Activated CD8-positive, alpha-beta memory T cell treated with anti-CD3 and anti-CD28 coated beads, Interleukin-2, amount 50 U/mL, for 24 hours (primary cell): ENCODE data around the gene KMT2B.
"Not testable (repeated sequence)": the region's sequence is repeated elsewhere in the genome, so short reads cannot be mapped to it uniquely, and the experiment has no call there.

ENCODE experiments used
- DNase-seq: peaks from one replicate; pipeline ENCODE4 v3.0.0-alpha.2; 2020; ENCODE audit errors: extremely low read depth

The KMT2B gene

GRCh38 chr19:35710784-35711723 is 6.7 kb upstream of the KMT2B start:
- no peak for DNase-seq

GRCh38 chr19:35712567-35713505 is 5.0 kb upstream of the KMT2B start:
- DNase-seq, result peak; percentile 63

DNA sequence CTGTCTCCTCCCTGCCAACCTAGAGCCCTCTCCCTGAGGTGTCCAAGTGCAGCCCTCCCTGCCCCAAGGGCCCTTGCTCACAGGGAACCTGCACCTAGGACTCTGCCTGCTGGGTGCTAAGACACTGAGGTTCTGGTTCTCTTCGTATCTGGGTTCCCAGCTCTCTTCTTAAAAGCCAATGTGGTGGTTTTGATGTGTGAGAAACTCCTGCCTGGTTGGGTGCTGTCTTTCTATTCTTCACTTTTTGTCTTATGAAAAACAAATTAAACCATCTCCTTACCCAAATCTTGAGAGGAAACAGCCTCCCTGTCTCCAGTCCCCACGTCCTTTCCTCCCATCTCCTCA is 4.3 kb upstream of the KMT2B start:
- no peak for DNase-seq

DNA sequence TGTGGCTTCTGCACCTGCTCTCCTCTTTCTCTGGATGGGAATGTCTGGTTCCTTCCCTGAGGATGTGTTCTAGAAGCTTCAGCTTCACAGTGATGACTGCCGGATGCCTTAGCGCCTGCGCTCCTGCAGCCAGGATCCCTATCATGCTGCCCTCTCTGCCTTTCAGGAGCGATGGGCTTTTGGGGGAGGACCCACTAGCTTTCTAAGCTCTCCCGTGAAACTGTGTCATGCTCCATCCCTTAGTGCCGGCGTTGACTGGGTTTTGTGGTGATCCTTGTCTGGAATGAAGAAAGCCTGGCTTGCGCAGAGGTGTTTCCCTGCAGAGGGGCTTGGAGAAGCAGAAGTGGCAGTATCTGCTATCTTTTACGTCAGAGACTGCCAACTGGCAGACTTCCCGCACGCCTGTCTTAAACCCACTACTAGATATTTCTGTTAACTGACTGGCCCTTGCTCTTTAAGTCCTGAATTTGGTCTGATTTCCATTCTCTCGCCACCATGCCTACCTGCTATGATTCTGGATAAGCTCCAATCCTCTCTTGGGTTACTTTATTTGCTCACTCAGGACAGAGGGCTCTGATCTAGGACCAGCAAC is 3.8 kb upstream of the KMT2B start:
- DNase-seq, result no peak

DNA sequence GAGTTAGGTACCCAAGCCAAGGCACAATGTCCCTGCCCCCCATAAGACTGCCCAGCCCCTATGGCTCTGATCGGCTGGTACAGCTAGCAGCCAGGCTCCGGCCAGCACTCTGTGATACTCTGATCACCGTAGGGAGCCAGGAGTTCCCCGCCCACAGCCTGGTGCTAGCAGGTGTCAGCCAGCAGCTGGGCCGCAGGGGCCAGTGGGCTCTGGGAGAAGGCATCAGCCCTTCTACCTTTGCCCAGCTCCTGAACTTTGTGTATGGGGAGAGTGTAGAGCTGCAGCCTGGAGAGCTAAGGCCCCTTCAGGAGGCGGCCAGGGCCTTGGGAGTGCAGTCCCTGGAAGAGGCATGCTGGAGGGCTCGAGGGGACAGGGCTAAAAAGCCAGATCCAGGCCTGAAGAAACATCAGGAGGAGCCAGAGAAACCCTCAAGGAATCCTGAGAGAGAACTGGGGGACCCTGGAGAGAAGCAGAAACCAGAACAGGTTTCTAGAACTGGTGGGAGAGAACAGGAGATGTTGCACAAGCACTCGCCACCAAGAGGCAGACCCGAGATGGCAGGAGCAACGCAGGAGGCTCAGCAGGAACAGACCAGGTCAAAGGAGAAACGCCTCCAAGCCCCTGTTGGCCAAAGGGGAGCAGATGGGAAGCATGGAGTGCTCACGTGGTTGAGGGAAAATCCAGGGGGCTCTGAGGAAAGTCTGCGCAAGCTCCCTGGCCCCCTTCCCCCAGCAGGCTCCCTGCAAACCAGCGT is 3.0 kb upstream of the KMT2B start:
- DNase-seq, result no peak

GRCh38 chr19:35715355-35715809 is 2.4 kb upstream of the KMT2B start:
- DNase-seq, result no peak

GRCh38 chr19:35715981-35716800 is 1.6 kb upstream of the KMT2B start:
- DNase-seq, result no peak

- DNase-seq, result peak; percentile 91
These were observed 770 bp upstream of the KMT2B start for GRCh38 chr19:35716801-35717664.

DNA sequence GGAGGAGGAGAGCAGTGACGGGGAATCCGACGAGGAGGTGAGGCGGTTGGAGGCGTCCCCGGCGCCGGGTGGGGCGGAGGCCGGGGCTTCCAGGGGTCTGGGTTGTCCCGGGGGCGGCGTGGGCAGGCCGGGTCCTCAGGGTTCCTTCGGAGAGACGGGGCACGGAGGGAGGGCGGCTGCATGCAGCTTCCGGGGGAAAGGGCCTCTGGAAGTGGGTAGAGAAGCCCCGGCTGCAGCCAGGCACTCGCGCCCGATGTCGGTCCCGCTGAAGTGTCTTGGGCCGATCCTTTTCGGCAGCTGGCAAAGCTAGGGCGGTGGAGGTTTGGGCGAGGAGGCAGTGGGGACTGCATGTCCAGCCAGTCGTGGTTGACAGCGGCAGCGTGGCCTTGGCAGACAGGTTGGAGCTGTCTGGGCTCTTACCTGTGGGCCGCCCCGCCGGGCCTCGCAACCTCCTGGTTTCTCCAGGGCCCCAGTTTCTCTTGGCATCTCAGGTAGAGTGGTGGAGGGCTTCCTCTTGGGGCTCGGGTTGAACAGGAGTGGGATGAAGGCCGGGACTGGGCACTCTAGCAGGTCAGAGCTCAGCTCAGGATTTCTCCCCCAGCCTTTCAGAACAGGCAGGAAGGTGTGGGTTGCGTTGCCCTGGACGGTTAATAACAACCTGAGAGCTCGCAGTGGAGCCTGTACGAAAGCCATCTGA is 690 bp downstream of the KMT2B start:
- DNase-seq, result no peak

GRCh38 chr19:35719402-35720162 is 1.8 kb downstream of the KMT2B start:
- DNase-seq, result no peak

DNA sequence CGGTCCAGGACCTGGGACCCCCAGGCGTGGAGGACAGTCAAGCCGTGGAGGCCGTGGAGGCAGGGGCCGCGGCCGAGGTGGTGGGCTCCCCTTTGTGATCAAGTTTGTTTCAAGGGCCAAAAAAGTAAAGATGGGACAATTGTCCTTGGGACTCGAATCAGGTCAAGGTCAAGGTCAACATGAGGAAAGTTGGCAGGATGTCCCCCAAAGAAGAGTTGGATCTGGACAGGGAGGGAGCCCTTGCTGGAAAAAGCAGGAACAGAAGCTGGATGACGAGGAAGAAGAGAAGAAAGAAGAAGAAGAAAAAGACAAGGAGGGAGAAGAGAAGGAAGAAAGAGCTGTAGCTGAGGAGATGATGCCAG is 2.3 kb downstream of the KMT2B start:
- no peak for DNase-seq

- DNase-seq, result no peak
These were observed 2.8 kb downstream of the KMT2B start for GRCh38 chr19:35720648-35721047.

GRCh38 chr19:35721374-35721773 is 3.6 kb downstream of the KMT2B start:
- DNase-seq, result no peak

DNA sequence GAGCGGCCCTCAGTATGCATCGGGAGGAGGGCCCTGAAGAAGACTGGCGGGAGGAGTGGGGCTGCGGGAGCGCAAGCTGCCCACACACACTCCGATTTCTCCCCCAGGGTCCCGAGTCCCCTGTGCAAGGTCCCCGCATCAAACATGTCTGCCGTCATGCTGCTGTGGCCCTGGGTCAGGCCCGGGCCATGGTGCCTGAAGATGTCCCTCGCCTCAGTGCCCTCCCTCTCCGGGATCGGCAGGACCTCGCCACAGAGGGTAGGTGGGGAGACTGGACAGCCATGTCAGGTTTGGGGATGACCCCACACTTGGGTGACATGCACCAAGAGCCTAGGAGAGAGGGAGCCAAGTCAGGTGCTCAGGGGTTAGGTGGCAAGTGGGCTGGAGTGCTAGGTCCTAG is 4.7 kb downstream of the KMT2B start:
- no peak for DNase-seq

DNA sequence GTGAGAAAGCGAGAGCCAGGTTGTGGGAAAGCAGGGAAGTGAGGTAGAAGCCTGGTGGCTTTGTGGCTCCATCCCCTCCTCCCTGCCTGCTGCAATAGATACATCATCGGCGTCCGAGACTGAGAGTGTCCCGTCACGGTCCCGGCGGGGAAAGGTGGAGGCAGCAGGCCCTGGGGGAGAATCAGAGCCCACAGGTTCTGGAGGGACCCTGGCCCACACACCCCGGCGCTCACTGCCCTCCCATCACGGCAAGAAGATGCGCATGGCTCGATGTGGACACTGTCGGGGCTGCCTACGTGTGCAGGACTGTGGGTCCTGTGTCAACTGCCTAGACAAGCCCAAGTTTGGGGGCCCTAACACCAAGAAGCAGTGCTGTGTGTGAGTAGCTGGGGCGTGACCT is 5.1 kb downstream of the KMT2B start:
- DNase-seq, result no peak

- no peak for DNase-seq
These were observed 5.9 kb downstream of the KMT2B start for GRCh38 chr19:35723671-35724070.

- not testable (repeated sequence) for DNase-seq
These were observed 6.3 kb downstream of the KMT2B start for GRCh38 chr19:35724132-35724531.

- DNase-seq, result no peak
These were observed 6.8 kb downstream of the KMT2B start for GRCh38 chr19:35724560-35724959.
